BLaER1 (cell line): ENCODE measurements around the gene PIK3R2.

Experiments
- H3K27ac ChIP-seq: shearing (Covaris generic); formaldehyde crosslinking; 2 replicates; pipeline ENCODE4 v1.8.1; 2022
- H3K27me3 ChIP-seq: shearing (Covaris generic); formaldehyde crosslinking; 2 replicates; pipeline ENCODE4 v1.8.1; 2022
- H3K36me3 ChIP-seq: shearing (Covaris generic); formaldehyde crosslinking; 2 replicates; pipeline ENCODE4 v1.8.1; 2022
- H3K4me1 ChIP-seq: shearing (Covaris generic); formaldehyde crosslinking; 2 replicates; pipeline ENCODE4 v1.8.1; 2022
- H3K4me2 ChIP-seq: shearing (Covaris generic); formaldehyde crosslinking; 2 replicates; pipeline ENCODE4 v1.8.1; 2022
- H3K4me3 ChIP-seq: shearing (Covaris generic); formaldehyde crosslinking; 2 replicates; pipeline ENCODE4 v1.8.1; 2022
- H3K9ac ChIP-seq: shearing (Covaris generic); formaldehyde crosslinking; 2 replicates; pipeline ENCODE4 v1.8.1; 2022
- H3K9me3 ChIP-seq: shearing (Covaris generic); formaldehyde crosslinking; 2 replicates; pipeline ENCODE4 v1.8.1; 2022
- H4K20me1 ChIP-seq: shearing (Covaris generic); formaldehyde crosslinking; 2 replicates; pipeline ENCODE4 v1.8.1; 2022
- Cebpa-rat ChIP-seq: shearing (Covaris generic); IDR thresholded peaks from 2 replicates; pipeline ENCODE4 v1.8.1; 2022

The PIK3R2 gene

DNA sequence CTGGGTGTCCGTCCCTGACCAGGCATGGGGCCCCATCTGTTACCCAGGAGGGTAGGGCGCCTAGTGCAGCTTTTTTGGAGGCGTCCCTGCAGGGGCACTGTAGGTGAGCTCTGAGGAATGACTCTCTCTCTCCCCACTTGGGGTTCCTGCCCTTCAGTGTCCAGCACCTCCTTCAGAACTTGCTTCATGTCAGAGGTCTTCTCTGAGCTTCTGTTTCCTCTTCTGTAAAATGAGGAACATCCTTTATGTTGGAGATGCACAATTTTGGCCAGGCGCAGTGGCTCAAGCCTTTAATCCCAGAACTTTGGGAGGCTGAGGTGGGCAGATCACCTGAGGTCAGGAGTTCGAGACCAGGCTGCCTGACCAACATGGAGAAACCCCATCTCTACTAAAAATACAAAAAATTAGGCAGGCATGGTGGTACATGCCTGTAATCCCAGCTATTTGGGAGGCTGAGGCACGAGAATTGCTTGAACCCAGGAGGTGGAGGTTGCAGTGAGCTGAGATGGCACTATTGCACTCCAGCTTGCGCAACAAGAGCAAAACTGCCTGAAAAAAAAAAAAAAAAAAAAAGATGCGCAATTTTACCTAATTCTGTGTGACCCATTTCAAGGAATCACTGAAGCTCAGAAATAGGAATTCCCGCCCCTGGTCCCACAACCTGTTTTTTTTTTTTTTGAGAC is 15.2 kb upstream of the PIK3R2 start:
- Histone ChIP-seq H3K9me3 (no peaks in the 10 kb centered on the region), H3K9ac (no peak overlapping the region), H3K27me3 (no peaks in the 10 kb centered on the region), H3K27ac (no peak overlapping the region), H4K20me1 (0 out of 2 replicates have a peak, but pooled peaks cover 6% of the 10 kb centered on the region), H3K4me3 (no peak overlapping the region), H3K4me1 (no peaks in the 10 kb centered on the region), H3K4me2 (no peak overlapping the region), H3K36me3 (peaks cover 97% of the 10 kb centered on the region)
- no peak for TF ChIP-seq Cebpa-rat

DNA sequence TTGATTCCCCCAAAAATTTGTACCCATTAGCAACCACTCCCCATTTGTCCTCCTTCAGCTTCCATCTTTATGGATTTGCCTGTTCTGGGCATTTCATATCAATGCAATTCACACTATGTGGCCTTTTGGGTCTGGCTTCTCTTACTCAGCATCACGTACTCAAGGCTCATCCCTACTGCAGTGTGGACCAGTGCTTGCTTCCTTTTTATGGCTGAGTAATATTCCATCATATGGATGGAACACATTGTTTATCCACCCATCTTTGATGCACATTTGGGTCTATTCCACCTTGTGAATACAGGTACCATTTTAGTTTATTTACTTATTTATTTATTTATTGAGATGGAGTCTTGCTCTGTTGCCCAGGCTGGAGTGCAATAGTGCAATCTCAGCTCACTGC is 12.5 kb upstream of the PIK3R2 start:
- Histone ChIP-seq H3K9me3 (no peaks in the 10 kb centered on the region), H4K20me1 (0 out of 2 replicates have a peak, but pooled peaks cover 6% of the 10 kb centered on the region), H3K9ac (no peak overlapping the region), H3K27ac (no peak overlapping the region), H3K4me1 (no peaks in the 10 kb centered on the region), H3K4me2 (no peak overlapping the region), H3K27me3 (no peaks in the 10 kb centered on the region), H3K36me3 (peaks cover 97% of the 10 kb centered on the region), H3K4me3 (no peak overlapping the region)
- no peak for TF ChIP-seq Cebpa-rat

DNA sequence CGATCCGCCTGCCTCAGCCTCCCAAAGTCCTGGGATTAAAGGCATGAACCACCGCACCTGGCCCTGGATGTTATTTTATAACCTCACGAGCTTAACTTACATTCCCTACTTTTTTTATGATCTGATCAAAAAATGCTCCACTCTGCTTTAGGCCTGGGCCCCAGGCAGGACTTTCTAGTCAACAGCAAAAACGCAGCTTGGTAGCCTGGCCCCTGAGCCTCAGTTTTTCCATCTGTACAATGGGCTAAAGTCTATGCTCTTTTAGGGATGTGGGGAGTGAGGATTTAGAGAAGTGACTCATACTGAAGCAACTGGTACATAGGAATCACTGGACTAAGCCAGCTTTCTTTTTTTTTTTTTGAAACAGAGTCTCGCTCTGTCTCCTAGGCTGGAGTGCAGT is 11.9 kb upstream of the PIK3R2 start:
- no peak for TF ChIP-seq Cebpa-rat
- Histone ChIP-seq H3K9ac (no peak overlapping the region), H4K20me1 (0 out of 2 replicates have a peak, but pooled peaks cover 6% of the 10 kb centered on the region), H3K4me1 (no peaks in the 10 kb centered on the region), H3K9me3 (no peaks in the 10 kb centered on the region), H3K27me3 (no peaks in the 10 kb centered on the region), H3K4me2 (no peak overlapping the region), H3K27ac (no peak overlapping the region), H3K4me3 (no peak overlapping the region), H3K36me3 (peaks cover 97% of the 10 kb centered on the region)

DNA sequence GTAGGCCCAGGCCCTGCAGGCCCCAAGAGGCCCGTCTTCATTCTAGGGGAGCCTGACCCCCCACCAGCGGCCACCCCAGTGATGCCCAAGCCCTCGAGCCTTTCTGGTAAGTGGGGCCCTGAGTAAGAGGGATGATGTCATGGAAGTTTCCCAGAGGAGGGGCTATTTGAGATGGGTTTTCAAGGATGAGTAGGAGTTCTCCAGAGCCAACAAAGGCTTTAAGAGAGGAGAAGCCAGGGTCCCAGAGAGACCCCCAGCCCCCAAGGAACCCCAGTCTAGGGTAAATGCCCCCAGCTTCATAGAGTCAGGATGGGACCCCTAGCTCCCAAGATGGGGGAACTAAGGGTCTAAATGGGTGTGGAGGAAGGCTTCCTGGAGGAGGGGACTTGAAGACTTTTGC is 9.1 kb upstream of the PIK3R2 start:
- Histone ChIP-seq H3K4me2 (no peak overlapping the region), H3K36me3 (peaks cover 96% of the 10 kb centered on the region), H3K27me3 (no peaks in the 10 kb centered on the region), H3K9ac (no peak overlapping the region), H3K4me3 (no peak overlapping the region), H3K4me1 (no peaks in the 10 kb centered on the region), H3K9me3 (no peaks in the 10 kb centered on the region), H3K27ac (no peak overlapping the region), H4K20me1 (no peaks in the 10 kb centered on the region)
- TF ChIP-seq Cebpa-rat: no peak

DNA sequence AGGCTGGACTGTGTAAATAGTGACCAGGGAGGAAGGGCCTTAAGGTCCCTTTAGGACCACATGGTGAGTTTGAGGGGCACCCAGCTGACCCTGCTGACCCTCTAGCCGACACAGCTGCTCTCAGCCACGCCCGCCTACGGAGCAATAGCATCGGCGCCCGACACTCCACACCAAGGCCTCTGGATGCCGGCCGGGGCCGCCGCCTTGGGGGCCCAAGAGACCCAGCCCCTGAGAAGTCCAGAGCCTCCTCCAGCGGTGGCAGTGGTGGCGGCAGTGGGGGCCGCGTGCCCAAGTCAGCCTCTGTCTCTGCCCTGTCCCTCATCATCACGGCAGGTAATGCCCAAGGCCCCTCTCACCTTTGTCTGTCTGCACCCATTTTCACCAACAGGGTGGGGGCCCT is 8.6 kb upstream of the PIK3R2 start:
- no peak for TF ChIP-seq Cebpa-rat
- H3K4me2 ChIP-seq: no peak overlapping the region
- H4K20me1 ChIP-seq: no peaks in the 10 kb centered on the region

DNA sequence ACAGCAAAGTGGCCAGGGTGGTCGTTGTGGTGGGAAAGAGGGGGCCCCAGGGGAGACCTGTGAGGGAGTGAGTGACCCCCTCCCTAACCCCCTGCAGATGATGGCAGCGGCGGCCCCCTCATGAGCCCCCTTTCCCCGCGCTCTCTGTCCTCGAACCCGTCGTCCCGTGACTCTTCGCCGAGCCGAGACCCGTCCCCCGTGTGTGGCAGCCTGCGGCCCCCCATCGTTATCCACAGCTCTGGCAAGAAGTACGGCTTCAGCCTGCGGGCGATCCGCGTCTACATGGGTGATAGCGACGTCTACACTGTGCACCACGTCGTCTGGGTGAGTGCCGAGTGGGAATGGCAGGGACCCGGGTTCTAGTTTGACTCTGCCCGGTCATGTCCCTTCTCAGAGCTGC is 8.1 kb upstream of the PIK3R2 start:
- Histone ChIP-seq H4K20me1 (no peaks in the 10 kb centered on the region), H3K4me2 (no peak overlapping the region), H3K36me3 (peaks cover 97% of the 10 kb centered on the region), H3K4me1 (no peaks in the 10 kb centered on the region), H3K4me3 (no peak overlapping the region), H3K9me3 (no peaks in the 10 kb centered on the region), H3K9ac (no peak overlapping the region), H3K27ac (no peak overlapping the region), H3K27me3 (no peaks in the 10 kb centered on the region)
- TF ChIP-seq Cebpa-rat: no peak

More for the DNA sequence above, 8.6 kb upstream of the PIK3R2 start:
- Histone ChIP-seq H3K27ac (no peak overlapping the region), H3K9ac (no peak overlapping the region), H3K27me3 (no peaks in the 10 kb centered on the region), H3K4me3 (no peak overlapping the region), H3K9me3 (no peaks in the 10 kb centered on the region), H3K4me1 (no peaks in the 10 kb centered on the region), H3K36me3 (peaks cover 94% of the 10 kb centered on the region)

DNA sequence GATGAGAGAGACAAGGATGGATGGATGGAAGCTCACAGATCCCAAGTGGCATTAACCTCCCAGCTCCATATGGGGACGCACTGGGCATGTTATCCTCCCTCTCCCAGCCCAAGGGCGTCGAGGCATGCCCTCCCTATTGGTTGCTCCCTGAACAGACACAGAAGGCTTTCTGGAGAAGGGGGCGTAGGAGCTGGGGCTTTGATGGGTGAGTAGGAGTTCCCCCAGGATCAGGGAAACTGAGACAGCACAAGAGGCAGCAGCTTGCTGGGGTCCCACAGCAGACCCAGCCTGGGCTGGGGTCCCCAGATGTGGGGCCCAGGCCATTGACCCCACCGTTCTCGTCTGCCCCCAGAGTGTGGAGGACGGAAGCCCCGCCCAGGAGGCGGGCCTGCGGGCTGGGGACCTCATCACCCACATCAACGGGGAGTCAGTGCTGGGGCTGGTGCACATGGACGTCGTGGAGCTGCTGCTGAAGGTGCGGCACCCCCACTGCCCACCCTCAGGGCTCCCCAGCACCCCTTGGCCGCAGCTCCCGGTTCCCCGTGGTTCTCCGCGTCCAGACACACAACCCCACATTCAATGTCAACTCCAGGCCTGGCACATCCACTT is 7.5 kb upstream of the PIK3R2 start:
- no peaks in the 10 kb centered on the region for H3K4me1 ChIP-seq
- H4K20me1 ChIP-seq: no peaks in the 10 kb centered on the region
- no peak for TF ChIP-seq Cebpa-rat
- no peak overlapping the region for H3K4me2 ChIP-seq
- H3K4me3 ChIP-seq: no peak overlapping the region
- no peak overlapping the region for H3K9ac ChIP-seq
- H3K27ac ChIP-seq: no peak overlapping the region
- H3K9me3 ChIP-seq: no peaks in the 10 kb centered on the region
- H3K36me3 ChIP-seq: peaks cover 97% of the 10 kb centered on the region
- H3K27me3 ChIP-seq: no peaks in the 10 kb centered on the region

DNA sequence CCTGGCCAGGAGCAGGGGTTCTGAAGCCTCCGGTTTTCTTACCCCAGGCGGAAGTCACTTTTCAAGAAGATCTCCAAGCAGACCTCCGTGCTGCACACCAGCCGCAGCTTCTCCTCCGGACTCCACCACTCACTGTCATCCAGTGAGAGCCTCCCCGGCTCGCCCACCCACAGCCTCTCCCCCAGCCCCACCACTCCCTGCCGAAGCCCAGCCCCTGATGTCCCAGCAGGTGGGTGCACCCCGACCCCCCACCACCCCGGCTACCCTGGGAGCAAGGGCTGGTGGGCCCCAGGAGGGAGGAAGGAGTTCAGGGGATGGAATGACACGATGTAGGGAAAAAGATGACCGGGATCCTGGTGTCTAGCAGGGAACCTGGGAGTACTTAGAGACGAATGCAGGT is 5.6 kb upstream of the PIK3R2 start:
- H3K9me3 ChIP-seq: no peaks in the 10 kb centered on the region
- no peak overlapping the region for H3K4me2 ChIP-seq
- H3K27me3 ChIP-seq: no peaks in the 10 kb centered on the region
- peaks cover 84% of the 10 kb centered on the region for H3K36me3 ChIP-seq
- H4K20me1 ChIP-seq: no peaks in the 10 kb centered on the region
- peaks cover 11% of the 10 kb centered on the region for H3K4me1 ChIP-seq
- H3K4me3 ChIP-seq: no peak overlapping the region
- H3K9ac ChIP-seq: no peak overlapping the region
- TF ChIP-seq Cebpa-rat: no peak
- H3K27ac ChIP-seq: no peak overlapping the region

DNA sequence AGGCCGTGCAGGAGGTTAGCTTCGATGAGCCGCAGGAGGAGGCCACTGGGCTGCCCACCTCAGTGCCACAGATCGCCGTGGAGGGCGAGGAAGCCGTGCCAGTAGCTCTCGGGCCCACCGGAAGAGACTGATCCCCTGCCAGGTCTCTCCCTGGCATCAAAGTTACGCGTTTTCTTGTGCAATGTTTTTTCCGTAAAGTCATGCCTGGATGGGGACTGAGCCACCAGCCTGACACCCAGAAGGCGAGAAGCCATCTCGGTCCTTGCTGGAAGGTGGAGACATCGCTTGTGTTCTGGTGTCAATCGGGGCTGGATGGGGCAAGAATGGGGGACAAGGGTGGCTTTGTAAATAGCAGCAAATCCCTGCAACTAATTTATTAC is 3.4 kb upstream of the PIK3R2 start:
- Histone ChIP-seq H3K4me2 (no peak overlapping the region), H3K9ac (no peak overlapping the region), H3K36me3 (peaks cover 62% of the 10 kb centered on the region), H3K9me3 (no peaks in the 10 kb centered on the region), H3K4me1 (peaks cover 22% of the 10 kb centered on the region), H3K27ac (no peak overlapping the region), H3K4me3 (no peak overlapping the region), H4K20me1 (peaks cover 11% of the 10 kb centered on the region), H3K27me3 (no peaks in the 10 kb centered on the region)
- no peak for TF ChIP-seq Cebpa-rat

DNA sequence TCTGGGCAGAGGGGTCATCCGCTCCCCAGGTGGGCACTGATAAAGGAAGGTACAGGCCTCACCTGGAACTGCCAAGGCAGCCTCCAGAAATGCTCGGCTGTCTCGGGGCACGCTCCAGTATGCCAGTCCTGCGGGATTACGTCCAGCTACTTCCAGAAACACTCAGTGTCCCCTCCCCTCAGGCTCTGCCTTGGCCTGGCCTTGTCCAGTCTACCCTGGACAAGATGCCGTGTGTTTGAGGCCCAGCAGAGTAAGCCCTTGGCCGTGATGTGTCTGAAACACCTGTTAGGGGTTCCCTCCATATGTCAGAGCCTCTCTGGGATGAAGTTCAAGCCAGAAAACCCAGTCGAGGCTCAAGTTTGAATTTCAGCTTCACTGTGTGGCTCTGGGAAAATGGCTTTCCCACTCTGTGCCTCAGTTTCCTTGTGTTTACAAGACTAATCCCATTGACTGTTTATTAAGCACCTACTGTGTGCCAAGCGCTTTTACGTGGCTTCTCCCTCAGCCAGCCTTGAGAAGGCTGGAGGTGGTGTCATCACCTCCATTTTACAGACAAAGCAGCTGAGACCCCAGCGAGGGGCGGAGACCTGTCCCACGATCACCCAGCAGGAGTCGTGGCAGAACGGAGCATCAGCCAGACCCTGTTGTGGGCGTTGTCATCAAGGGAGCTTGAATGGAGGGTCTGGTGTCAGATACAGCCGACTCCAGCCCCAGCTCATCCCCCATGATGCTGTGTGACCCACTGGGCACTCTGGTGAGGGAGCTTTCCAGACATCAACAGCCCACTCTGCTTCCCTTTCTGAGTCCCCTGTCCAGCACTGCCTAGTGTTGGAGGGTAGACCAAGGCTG is 2.0 kb upstream of the PIK3R2 start:
- Histone ChIP-seq H3K27ac (peak overlapping the region; percentile 97; the same call in 1 of the 2 replicates), H3K27me3 (no peaks in the 10 kb centered on the region), H3K9ac (no peak overlapping the region), H4K20me1 (peaks cover 20% of the 10 kb centered on the region), H3K4me2 (peak overlapping the region; percentile 98), H3K36me3 (peaks cover 58% of the 10 kb centered on the region), H3K9me3 (no peaks in the 10 kb centered on the region), H3K4me3 (no peak overlapping the region), H3K4me1 (peaks cover 26% of the 10 kb centered on the region)
- TF ChIP-seq Cebpa-rat: no peak
